Sigmoid colon (tissue), 7 donors: ENCODE results near the gene GREB1L. TPM values are rescaled to one million over a fixed set of nuclear protein-coding genes. Genes with fewer than 3 reads are reported as not detected.

Experiments
- DNase-seq: peaks from one replicate; pipeline ENCODE4 v3.0.0-alpha.2; 2019
- H3K27ac ChIP-seq, 4 donors: fragments of 200-600 bp; sonication (generic); one replicate each; pipeline ENCODE4 v1.5.1; 2016 to 2019; ENCODE audit warnings: mild to moderate bottlenecking in 1 of 4
- H3K27me3 ChIP-seq, 3 donors: fragments of 200-600 bp; sonication (generic); one replicate each; pipeline ENCODE4 v1.5.1; 2019; ENCODE audit warnings: mild to moderate bottlenecking in 1 of 3
- H3K36me3 ChIP-seq, 4 donors: fragments of 200-600 bp; sonication (generic); one replicate each; pipeline ENCODE4 v1.5.1; 2016 to 2019
- H3K4me1 ChIP-seq, 4 donors: fragments of 200-600 bp; sonication (generic); one replicate each; pipeline ENCODE4 v1.5.1; 2017 to 2019
- H3K4me3 ChIP-seq, 4 donors: fragments of 200-600 bp; sonication (generic); one replicate each; pipeline ENCODE4 v1.5.1; 2017 to 2019; ENCODE audit warnings: mild to moderate bottlenecking in 2 of 4, moderate library complexity in 1 of 4
- H3K9me3 ChIP-seq, 4 donors: fragments of 200-600 bp in 3 of 4; sonication (generic) in 3 of 4; one replicate each; pipeline versions ENCODE4 v1.5.1 to v1.6.1; 2013 to 2019
- CTCF ChIP-seq, 4 experiments: fragments of 450-650 bp in 3 of 4; fragments of 200-600 bp in 1 of 4; IDR thresholded peaks; one replicate each; pipeline ENCODE4 v1.5.1; 2016 to 2019; ENCODE audit warnings: antibody characterized with exemption in 4 of 4, mild to moderate bottlenecking in 3 of 4, moderate library complexity in 2 of 4
- EP300 ChIP-seq, 4 donors: sonication (generic); formaldehyde crosslinking; IDR thresholded peaks; one replicate each; pipeline ENCODE4 v1.6.1; 2017; ENCODE audit warnings: antibody characterized with exemption in 4 of 4
- POLR2A ChIP-seq, 2 donors: fragments of 450-650 bp; IDR thresholded peaks; one replicate each; pipeline ENCODE4 v1.6.1; 2016; ENCODE audit warnings: antibody characterized with exemption in 2 of 2, mild to moderate bottlenecking in 2 of 2, moderate library complexity in 2 of 2
- POLR2AphosphoS5 ChIP-seq, 4 donors: sonication (generic); formaldehyde crosslinking; IDR thresholded peaks; one replicate each; pipeline ENCODE4 v1.6.1; 2017; ENCODE audit warnings: antibody characterized with exemption in 4 of 4
- WGBS, 2 donors: extraction: QIAGEN DNeasy Blood & Tissue Kit; methylation state at CpG; one replicate each; pipeline ENCODE4 v1.1.7; 2013; 5-methylcytosine and 5-hydroxymethylcytosine counted together
- intact Hi-C: fragments of 100-400 bp; cut with DNase I; formaldehyde crosslinking; loops from one replicate; pipeline ENCODE4 v1.15.1; 2023
- polyA plus RNA-seq, 3 donors: library from polyadenylated mRNA; stranded (reverse); fragments of 200-250 nt; gene quantifications; one replicate each; pipeline ENCODE4 v1.2.3, GENCODE V29; 2013
- total RNA-seq, 4 donors: library from RNA; depleted of rRNA; stranded (reverse); fragments of >200 nt; gene quantifications; one replicate each; pipeline ENCODE4 v1.1.0, GENCODE V29; 2016
- donor health status: healthy with polysubstance abuse.
- donor health status: Bipolar disorder and iron deficiency.
- donor health status: healthy.

The GREB1L gene
- total and polyA plus RNA-seq, 7 donors: 0.23 to 12.1 (median 4.4) TPM; not detected in 2

- no peak for DNase-seq
- Histone ChIP-seq H3K4me1 (no peaks in the 10 kb centered on the region), H3K9me3 (no peaks in the 10 kb centered on the region), H3K4me3 (no peak overlapping the region), H3K27ac (no peak overlapping the region), H3K27me3 (no peaks in the 10 kb centered on the region), H3K36me3 (peaks cover 0 to 71% (median 3%) of the 10 kb centered on the region in 4 donors)
- no peak for TF ChIP-seq POLR2AphosphoS5 (IDR thresholded peaks at IDR 0.05)
- TF ChIP-seq EP300 (IDR thresholded peaks at IDR 0.05): no peak
- no peak for TF ChIP-seq CTCF (IDR thresholded peaks at IDR 0.05)
- TF ChIP-seq POLR2A (IDR thresholded peaks at IDR 0.05): no peak
- intact Hi-C loops: no loop called here
- WGBS, 2 donors: 61 to 74% methylated on average over 2 of the region's 2 CpGs
These were observed 284.4 kb downstream of the GREB1L start for GRCh38 chr18:21526463-21526862.

DNA sequence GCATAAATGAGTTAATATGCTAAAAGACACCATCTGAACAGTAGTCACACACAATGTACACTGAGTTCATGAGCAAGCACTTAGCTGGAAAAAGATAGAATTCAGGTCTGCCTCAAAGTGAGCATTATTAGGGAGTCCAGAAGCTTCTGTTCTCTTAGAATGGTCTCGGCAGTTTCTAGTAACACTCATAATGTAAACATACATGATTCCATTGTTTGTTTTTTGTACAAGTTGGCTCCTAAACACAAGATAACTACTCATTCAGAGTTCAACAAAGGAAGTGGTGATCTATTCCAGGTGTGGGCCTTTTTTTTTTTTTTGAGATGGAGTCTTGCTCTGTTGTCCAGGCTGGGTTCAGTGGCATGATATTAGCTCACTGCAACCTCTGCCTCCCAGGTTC lies 292.3 kb downstream of the GREB1L start:
- TF ChIP-seq EP300 (IDR thresholded peaks at IDR 0.05) (no peak), POLR2AphosphoS5 (IDR thresholded peaks at IDR 0.05) (no peak), POLR2A (IDR thresholded peaks at IDR 0.05) (no peak), CTCF (IDR thresholded peaks at IDR 0.05) (no peak)
- WGBS, 2 donors: 49 to 69% methylated on average over 1 of the region's 1 CpG
- Histone ChIP-seq H3K4me3 (no peak overlapping the region), H3K4me1 (no peaks in the 10 kb centered on the region), H3K9me3 (no peaks in the 10 kb centered on the region), H3K36me3 (peaks cover 4 to 96% (median 14%) of the 10 kb centered on the region in 4 donors), H3K27me3 (no peaks in the 10 kb centered on the region), H3K27ac (no peak overlapping the region)
- no peak for DNase-seq
- intact Hi-C loops: no loop called here

- H3K36me3 ChIP-seq: peaks cover 4 to 68% (median 12%) of the 10 kb centered on the region in 4 donors
- 91 to 96% methylated on average over 3 of the region's 3 CpGs for WGBS, 2 donors
These were observed 296.2 kb downstream of the GREB1L start for GRCh38 chr18:21538230-21538629.

GRCh38 chr18:21546423-21546822 lies 304.4 kb downstream of the GREB1L start:
- Histone ChIP-seq H3K4me3 (no peak overlapping the region), H3K27me3 (no peaks in the 10 kb centered on the region), H3K27ac (no peak overlapping the region), H3K36me3 (peaks cover 0 to 36% (median 0%) of the 10 kb centered on the region in 4 donors), H3K9me3 (no peaks in the 10 kb centered on the region), H3K4me1 (no peaks in the 10 kb centered on the region)
- TF ChIP-seq POLR2AphosphoS5 (IDR thresholded peaks at IDR 0.05): no peak
- TF ChIP-seq EP300 (IDR thresholded peaks at IDR 0.05): no peak
- TF ChIP-seq CTCF (IDR thresholded peaks at IDR 0.05): no peak
- no peak for TF ChIP-seq POLR2A (IDR thresholded peaks at IDR 0.05)
- no peak for DNase-seq
- WGBS, 2 donors: 90 to 95% methylated on average over 5 of the region's 5 CpGs
- intact Hi-C loops: no loop called here

More at GRCh38 chr18:21538230-21538629, 296.2 kb downstream of the GREB1L start:
- Histone ChIP-seq H3K27me3 (no peaks in the 10 kb centered on the region), H3K4me1 (no peaks in the 10 kb centered on the region), H3K27ac (no peak overlapping the region), H3K9me3 (no peaks in the 10 kb centered on the region), H3K4me3 (no peak overlapping the region)
- no peak for DNase-seq
- TF ChIP-seq EP300 (IDR thresholded peaks at IDR 0.05) (no peak), CTCF (IDR thresholded peaks at IDR 0.05) (no peak), POLR2A (IDR thresholded peaks at IDR 0.05) (no peak), POLR2AphosphoS5 (IDR thresholded peaks at IDR 0.05) (no peak)
- intact Hi-C loops: no loop called here

GRCh38 chr18:21548647-21549046 lies 306.6 kb downstream of the GREB1L start:
- 99 to 100% methylated on average over 2 of the region's 2 CpGs for WGBS, 2 donors
- no peaks in the 10 kb centered on the region for H3K4me1 ChIP-seq
- no peaks in the 10 kb centered on the region for H3K9me3 ChIP-seq
- H3K27me3 ChIP-seq: no peaks in the 10 kb centered on the region
- no peak overlapping the region for H3K4me3 ChIP-seq
- TF ChIP-seq EP300 (IDR thresholded peaks at IDR 0.05) (no peak), POLR2AphosphoS5 (IDR thresholded peaks at IDR 0.05) (no peak), CTCF (IDR thresholded peaks at IDR 0.05) (no peak), POLR2A (IDR thresholded peaks at IDR 0.05) (no peak)
- H3K36me3 ChIP-seq: peaks cover 0 to 42% (median 0%) of the 10 kb centered on the region in 4 donors
- DNase-seq: no peak
- no peak overlapping the region for H3K27ac ChIP-seq
- intact Hi-C loops: no loop called here
